Measurements from ENCODE around the gene SLAMF6. TPM values are rescaled to one million over a fixed set of nuclear protein-coding genes. Genes with fewer than 3 reads are reported as not detected.
"Not testable (repeated sequence)": the region's sequence is repeated elsewhere in the genome, so short reads cannot be mapped to it uniquely, and the experiment has no call there.

Gene SLAMF6
- total RNA-seq, 1 donor from 2014 or later, result not detected

DNA sequence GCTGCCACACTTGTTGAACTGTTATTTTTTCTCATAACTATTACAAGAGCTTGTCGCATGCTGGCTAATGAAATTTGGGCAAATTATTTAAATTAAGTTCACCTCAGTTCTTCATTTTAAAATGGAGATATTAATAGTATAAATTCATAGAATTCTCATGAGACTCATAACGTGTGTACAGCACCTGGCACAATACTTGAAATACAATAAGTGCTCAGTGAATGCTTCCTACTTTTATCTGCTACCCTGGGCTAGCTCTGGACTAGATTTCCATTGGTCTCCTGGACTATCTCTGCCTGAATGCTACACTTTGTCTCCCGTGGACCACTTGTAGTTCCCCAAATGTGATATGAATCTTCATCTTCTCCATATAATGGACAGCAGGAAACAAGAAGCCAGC lies 919 bp downstream of the SLAMF6 start:
- peaks cover 5% of the 10 kb centered on the region for H3K36me3 Mint-ChIP-seq (ENCODE audit: unreplicated experiment)
- H3K27ac Mint-ChIP-seq (ENCODE audit: unreplicated experiment), result no peak overlapping the region
- H3K27me3 Mint-ChIP-seq (ENCODE audit: unreplicated experiment), result no peaks in the 10 kb centered on the region
- DNase-seq, result no peak
- TF ChIP-seq, protein P1, sequence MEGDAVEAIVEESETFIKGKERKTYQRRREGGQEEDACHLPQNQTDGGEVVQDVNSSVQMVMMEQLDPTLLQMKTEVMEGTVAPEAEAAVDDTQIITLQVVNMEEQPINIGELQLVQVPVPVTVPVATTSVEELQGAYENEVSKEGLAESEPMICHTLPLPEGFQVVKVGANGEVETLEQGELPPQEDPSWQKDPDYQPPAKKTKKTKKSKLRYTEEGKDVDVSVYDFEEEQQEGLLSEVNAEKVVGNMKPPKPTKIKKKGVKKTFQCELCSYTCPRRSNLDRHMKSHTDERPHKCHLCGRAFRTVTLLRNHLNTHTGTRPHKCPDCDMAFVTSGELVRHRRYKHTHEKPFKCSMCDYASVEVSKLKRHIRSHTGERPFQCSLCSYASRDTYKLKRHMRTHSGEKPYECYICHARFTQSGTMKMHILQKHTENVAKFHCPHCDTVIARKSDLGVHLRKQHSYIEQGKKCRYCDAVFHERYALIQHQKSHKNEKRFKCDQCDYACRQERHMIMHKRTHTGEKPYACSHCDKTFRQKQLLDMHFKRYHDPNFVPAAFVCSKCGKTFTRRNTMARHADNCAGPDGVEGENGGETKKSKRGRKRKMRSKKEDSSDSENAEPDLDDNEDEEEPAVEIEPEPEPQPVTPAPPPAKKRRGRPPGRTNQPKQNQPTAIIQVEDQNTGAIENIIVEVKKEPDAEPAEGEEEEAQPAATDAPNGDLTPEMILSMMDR (IDR thresholded peaks at IDR 0.05; ENCODE audit: partially characterized antibody, unreplicated experiment), result no peak
- peaks cover 2% of the 10 kb centered on the region for H3K9me3 Mint-ChIP-seq (ENCODE audit: unreplicated experiment)
- H3K4me3 Mint-ChIP-seq (ENCODE audit: unreplicated experiment), result no peak overlapping the region
- H3K4me1 Mint-ChIP-seq (ENCODE audit: low read depth, unreplicated experiment), result no peaks in the 10 kb centered on the region

DNA sequence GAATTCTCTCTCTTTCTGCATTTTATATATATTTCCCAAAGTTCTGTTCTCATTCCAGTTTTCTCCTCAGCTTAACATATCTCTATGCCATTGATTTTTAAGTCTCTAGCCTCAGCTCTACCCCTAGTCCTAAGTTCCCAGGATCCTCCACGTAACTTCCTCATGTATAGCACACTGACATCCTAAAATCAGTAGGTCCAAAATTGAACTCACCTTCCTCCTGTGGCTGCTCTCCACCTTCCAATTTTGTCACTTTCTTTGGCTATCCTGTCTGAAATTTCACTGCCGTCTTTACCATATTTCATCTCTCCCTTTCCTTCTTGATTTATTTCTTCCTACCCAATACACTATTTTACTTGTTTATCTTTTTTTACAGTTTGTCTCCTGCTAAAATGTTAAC lies 1.5 kb downstream of the SLAMF6 start:
- H3K4me1 Mint-ChIP-seq (ENCODE audit: low read depth, unreplicated experiment), result no peaks in the 10 kb centered on the region
- H3K27ac Mint-ChIP-seq (ENCODE audit: unreplicated experiment), result no peak overlapping the region
- no peaks in the 10 kb centered on the region for H3K27me3 Mint-ChIP-seq (ENCODE audit: unreplicated experiment)
- no peaks in the 10 kb centered on the region for H3K36me3 Mint-ChIP-seq (ENCODE audit: unreplicated experiment)
- H3K4me3 Mint-ChIP-seq (ENCODE audit: unreplicated experiment), result no peak overlapping the region
- DNase-seq, result no peak
- TF ChIP-seq, protein P1 (IDR thresholded peaks at IDR 0.05; ENCODE audit: partially characterized antibody, unreplicated experiment), result no peak
- H3K9me3 Mint-ChIP-seq (ENCODE audit: unreplicated experiment), result peaks cover 2% of the 10 kb centered on the region

DNA sequence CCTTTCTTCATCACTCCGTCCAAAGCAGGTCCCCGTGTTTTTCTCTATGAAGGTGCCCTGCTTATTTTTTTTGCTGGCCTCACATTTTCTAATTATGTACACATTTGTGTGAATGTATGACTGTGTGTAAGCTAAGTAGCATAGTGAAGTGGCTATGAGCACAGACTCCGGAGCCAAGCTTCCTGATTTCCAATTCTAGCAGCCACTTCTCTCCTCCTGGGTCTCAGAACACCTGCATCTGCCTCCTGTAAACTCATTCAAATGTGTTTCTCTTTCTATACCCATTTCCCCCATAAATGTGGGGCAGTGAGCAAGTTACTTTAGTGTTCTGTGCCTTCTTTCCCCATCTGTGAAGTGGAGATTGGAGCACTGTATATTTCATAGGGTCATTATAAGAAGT lies 2.1 kb downstream of the SLAMF6 start:
- H3K4me3 Mint-ChIP-seq (ENCODE audit: unreplicated experiment), result no peak overlapping the region
- TF ChIP-seq, protein P1 (IDR thresholded peaks at IDR 0.05; ENCODE audit: partially characterized antibody, unreplicated experiment), result no peak
- no peaks in the 10 kb centered on the region for H3K4me1 Mint-ChIP-seq (ENCODE audit: low read depth, unreplicated experiment)
- peaks cover 2% of the 10 kb centered on the region for H3K9me3 Mint-ChIP-seq (ENCODE audit: unreplicated experiment)
- no peaks in the 10 kb centered on the region for H3K27me3 Mint-ChIP-seq (ENCODE audit: unreplicated experiment)
- H3K36me3 Mint-ChIP-seq (ENCODE audit: unreplicated experiment), result no peaks in the 10 kb centered on the region
- no peak overlapping the region for H3K27ac Mint-ChIP-seq (ENCODE audit: unreplicated experiment)
- no peak for DNase-seq

DNA sequence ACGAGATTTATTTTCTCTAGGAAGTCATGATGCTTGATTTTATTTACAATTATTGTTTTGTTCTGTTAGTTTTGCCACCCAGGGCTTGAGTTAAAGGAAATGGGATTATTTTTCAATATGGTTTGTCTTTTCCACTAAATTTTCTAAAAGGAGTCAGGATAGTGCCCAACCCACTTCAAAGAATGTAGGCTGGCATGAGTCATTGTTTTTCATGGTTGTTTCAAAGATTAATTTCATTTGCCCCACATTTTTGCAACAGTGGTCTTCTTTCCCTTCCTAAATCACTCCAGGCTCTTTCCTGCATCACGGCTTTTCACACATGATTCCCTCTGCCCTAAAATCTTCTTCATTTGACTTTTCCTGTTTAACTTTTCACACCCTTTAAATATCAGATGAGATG lies 2.5 kb downstream of the SLAMF6 start:
- H3K4me1 Mint-ChIP-seq (ENCODE audit: low read depth, unreplicated experiment), result no peaks in the 10 kb centered on the region
- no peak overlapping the region for H3K27ac Mint-ChIP-seq (ENCODE audit: unreplicated experiment)
- H3K4me3 Mint-ChIP-seq (ENCODE audit: unreplicated experiment), result no peak overlapping the region
- peaks cover 2% of the 10 kb centered on the region for H3K9me3 Mint-ChIP-seq (ENCODE audit: unreplicated experiment)
- H3K36me3 Mint-ChIP-seq (ENCODE audit: unreplicated experiment), result no peaks in the 10 kb centered on the region
- TF ChIP-seq, protein P1 (IDR thresholded peaks at IDR 0.05; ENCODE audit: partially characterized antibody, unreplicated experiment), result no peak
- DNase-seq, result no peak
- H3K27me3 Mint-ChIP-seq (ENCODE audit: unreplicated experiment), result no peaks in the 10 kb centered on the region

DNA sequence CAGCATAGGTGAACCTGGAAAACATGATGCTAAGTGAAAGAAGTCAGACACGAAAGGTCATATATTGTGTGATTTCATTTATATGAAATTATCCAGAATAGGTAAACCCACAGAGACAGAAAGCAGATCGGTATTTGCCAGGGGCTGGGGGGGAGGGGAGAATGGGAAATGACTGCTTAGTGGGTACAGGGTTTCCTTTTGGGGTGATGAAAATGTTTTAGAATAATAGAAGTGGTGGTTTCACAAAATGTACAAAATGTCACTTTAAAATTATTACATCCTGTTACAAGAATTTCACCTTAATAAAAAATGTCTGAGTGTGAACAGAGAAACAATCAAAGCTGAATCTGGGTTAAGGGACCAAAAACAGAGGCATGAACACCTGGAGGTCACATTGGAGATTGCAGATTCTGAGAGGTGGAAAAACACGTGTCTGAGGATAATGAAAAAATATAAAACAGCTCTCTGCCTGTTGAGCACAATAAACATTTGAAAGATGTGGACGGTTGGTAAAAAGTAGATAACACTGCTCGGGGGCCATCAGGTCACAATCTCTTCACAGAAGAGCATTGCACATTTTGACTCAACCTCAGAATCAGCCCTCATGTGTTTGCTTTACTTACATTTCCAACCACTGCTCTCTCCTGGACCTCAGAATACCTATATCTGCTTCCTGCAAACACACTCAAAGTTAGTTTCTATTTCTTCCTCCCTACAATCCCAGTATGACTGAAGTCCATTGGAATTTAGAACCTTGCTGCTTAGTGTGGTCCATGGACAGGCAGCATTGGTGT lies 3.2 kb downstream of the SLAMF6 start:
- Mint-ChIP-seq H3K27ac (ENCODE audit: unreplicated experiment) (no peak overlapping the region), H3K36me3 (ENCODE audit: unreplicated experiment) (no peaks in the 10 kb centered on the region), H3K27me3 (ENCODE audit: unreplicated experiment) (no peaks in the 10 kb centered on the region), H3K9me3 (ENCODE audit: unreplicated experiment) (peaks cover 2% of the 10 kb centered on the region), H3K4me3 (ENCODE audit: unreplicated experiment) (no peak overlapping the region), H3K4me1 (ENCODE audit: low read depth, unreplicated experiment) (no peaks in the 10 kb centered on the region)
- DNase-seq, result no peak
- TF ChIP-seq, protein P1 (IDR thresholded peaks at IDR 0.05; ENCODE audit: partially characterized antibody, unreplicated experiment), result no peak

DNA sequence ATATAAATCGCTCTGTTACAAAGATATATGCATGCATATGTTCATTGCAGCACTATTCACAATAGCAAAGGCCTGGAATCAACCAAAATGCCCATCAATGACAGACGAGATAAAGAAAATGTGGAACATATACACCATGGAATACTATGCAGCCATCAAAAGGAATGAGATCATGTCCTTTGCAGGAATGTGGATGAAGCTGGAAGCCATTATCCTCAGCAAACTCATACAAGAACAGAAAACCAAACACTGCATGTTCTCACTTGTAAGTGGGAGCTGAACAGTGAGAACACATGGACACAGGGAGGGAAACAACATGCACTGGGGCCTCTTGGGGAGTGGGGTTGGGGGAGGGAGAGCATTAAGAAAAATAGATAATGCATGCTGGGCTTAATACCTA lies 5.5 kb downstream of the SLAMF6 start:
- not testable (repeated sequence) for H3K36me3 Mint-ChIP-seq (ENCODE audit: unreplicated experiment); H3K9me3 Mint-ChIP-seq (ENCODE audit: unreplicated experiment); H3K27ac Mint-ChIP-seq (ENCODE audit: unreplicated experiment); H3K27me3 Mint-ChIP-seq (ENCODE audit: unreplicated experiment); H3K4me1 Mint-ChIP-seq (ENCODE audit: low read depth, unreplicated experiment); DNase-seq; H3K4me3 Mint-ChIP-seq (ENCODE audit: unreplicated experiment)

DNA sequence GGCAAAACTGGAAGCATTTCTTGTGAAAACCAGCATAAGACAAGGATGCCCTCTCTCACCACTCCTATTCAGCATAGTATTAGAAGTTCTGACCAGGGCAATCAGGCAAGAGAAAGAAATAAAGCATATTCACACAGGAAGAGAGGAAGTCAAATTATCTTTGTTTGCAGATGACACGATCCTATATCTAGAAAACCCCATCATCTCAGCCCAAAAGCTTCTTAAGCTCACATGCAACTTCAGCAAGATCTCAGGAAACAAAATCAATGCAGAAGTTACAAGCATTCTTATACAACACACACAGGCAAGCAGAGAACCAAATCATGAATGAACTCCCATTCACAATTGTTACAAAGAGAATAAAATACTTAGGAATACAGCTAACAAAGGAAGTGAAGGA lies 7.1 kb downstream of the SLAMF6 start:
- H3K36me3 Mint-ChIP-seq (ENCODE audit: unreplicated experiment); H3K9me3 Mint-ChIP-seq (ENCODE audit: unreplicated experiment); DNase-seq; H3K27me3 Mint-ChIP-seq (ENCODE audit: unreplicated experiment); H3K4me3 Mint-ChIP-seq (ENCODE audit: unreplicated experiment); H3K27ac Mint-ChIP-seq (ENCODE audit: unreplicated experiment); H3K4me1 Mint-ChIP-seq (ENCODE audit: low read depth, unreplicated experiment): not testable (repeated sequence)
